HFF-Myc (cell line): ENCODE results near the gene SERINC2.

Experiments
- DNase-seq: peaks from one replicate; pipeline ENCODE4 v3.0.0-alpha.2; 2011; ENCODE audit warnings: low read depth; ENCODE audit errors: extremely low read depth
- H3K4me3 ChIP-seq: replicated peaks from 2 replicates; pipeline ENCODE4 v1.5.1; 2011; ENCODE audit warnings: low read depth, mild to moderate bottlenecking, control low read depth, low read length
- TF ChIP-seq, protein P1 (sequence below): IDR thresholded peaks from 2 replicates; pipeline ENCODE4 v1.5.1; 2012; ENCODE audit warnings: mild to moderate bottlenecking, low read depth, low read length, control low read depth; ENCODE audit errors: missing control alignments

SERINC2 gene

GRCh38 chr1:31376375-31377134 lies 36.5 kb upstream of the SERINC2 start:
- H3K4me3 ChIP-seq = no peak overlapping the region
- TF ChIP-seq, protein P1, sequence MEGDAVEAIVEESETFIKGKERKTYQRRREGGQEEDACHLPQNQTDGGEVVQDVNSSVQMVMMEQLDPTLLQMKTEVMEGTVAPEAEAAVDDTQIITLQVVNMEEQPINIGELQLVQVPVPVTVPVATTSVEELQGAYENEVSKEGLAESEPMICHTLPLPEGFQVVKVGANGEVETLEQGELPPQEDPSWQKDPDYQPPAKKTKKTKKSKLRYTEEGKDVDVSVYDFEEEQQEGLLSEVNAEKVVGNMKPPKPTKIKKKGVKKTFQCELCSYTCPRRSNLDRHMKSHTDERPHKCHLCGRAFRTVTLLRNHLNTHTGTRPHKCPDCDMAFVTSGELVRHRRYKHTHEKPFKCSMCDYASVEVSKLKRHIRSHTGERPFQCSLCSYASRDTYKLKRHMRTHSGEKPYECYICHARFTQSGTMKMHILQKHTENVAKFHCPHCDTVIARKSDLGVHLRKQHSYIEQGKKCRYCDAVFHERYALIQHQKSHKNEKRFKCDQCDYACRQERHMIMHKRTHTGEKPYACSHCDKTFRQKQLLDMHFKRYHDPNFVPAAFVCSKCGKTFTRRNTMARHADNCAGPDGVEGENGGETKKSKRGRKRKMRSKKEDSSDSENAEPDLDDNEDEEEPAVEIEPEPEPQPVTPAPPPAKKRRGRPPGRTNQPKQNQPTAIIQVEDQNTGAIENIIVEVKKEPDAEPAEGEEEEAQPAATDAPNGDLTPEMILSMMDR = no peak
- DNase-seq = peak; percentile 99

- TF ChIP-seq, protein P1 = no peak
- no peak overlapping the region for H3K4me3 ChIP-seq
- DNase-seq = no peak
Measured at GRCh38 chr1:31377364-31377863, 35.6 kb upstream of the SERINC2 start.

GRCh38 chr1:31378001-31378400 lies 35.0 kb upstream of the SERINC2 start:
- TF ChIP-seq, protein P1 = no peak
- DNase-seq = no peak
- no peak overlapping the region for H3K4me3 ChIP-seq

DNA sequence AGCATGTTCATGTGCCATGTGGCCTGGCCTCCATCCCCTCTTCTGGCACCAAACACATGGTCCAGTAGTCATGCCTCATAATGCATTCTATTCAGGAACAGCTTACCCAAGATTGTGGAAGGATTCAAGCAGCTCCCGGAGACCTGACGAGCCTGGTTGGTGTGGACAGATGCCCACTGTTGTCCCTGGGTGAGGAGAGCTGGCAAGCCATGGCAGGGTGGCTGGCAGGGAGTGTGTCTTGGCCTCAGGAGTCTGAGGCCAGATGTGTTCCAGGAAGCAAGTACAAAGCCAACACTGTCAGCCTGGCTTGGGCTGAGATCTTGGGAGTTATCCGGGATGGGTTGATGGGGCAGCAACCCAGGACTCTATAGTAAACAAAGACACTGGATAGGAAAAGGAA lies 32.8 kb upstream of the SERINC2 start:
- TF ChIP-seq, protein P1 = no peak
- H3K4me3 ChIP-seq = no peak overlapping the region
- DNase-seq = no peak

GRCh38 chr1:31381394-31382294 lies 31.4 kb upstream of the SERINC2 start:
- H3K4me3 ChIP-seq = no peak overlapping the region
- TF ChIP-seq, protein P1 = no peak
- no peak for DNase-seq

- DNase-seq = no peak
Measured at GRCh38 chr1:31382379-31382989, 30.5 kb upstream of the SERINC2 start.

More at GRCh38 chr1:31382379-31382989, 30.5 kb upstream of the SERINC2 start:
- TF ChIP-seq, protein P1 = no peak
- no peak overlapping the region for H3K4me3 ChIP-seq
